ENCODE results near the gene MTA1.
A peak's percentile ranks its signal among the peaks of the same experiment; 100 is the strongest.

The MTA1 gene

GRCh38 chr14:105473033-105473676 lies 53.5 kb downstream of the MTA1 start:
- peak overlapping the region; percentile 26 for H3K9ac ChIP-seq (ENCODE audit: low read depth, low read length)
- H3K9me3 ChIP-seq (replicated peaks; ENCODE audit: low read length) = no peaks in the 10 kb centered on the region
- peaks cover 48% of the 10 kb centered on the region for H3K4me1 ChIP-seq (ENCODE audit: control insufficient read depth, insufficient read depth, low read length)
- H3K27me3 ChIP-seq (ENCODE audit: control insufficient read depth, insufficient read depth, low read length) = no peaks in the 10 kb centered on the region
- peak overlapping the region; percentile 95 for H3K4me3 ChIP-seq (ENCODE audit: low read length)
- peak overlapping the region; percentile 90 for H3K4me2 ChIP-seq (ENCODE audit: low read length)
- H3K36me3 ChIP-seq (ENCODE audit: insufficient read depth, low read length) = peaks cover 9% of the 10 kb centered on the region

- peaks cover 5% of the 10 kb centered on the region for H3K36me3 ChIP-seq (ENCODE audit: insufficient read depth, low read length)
- H3K4me1 ChIP-seq (ENCODE audit: control insufficient read depth, insufficient read depth, low read length) = peaks cover 42% of the 10 kb centered on the region
- peak overlapping the region; percentile 95 for H3K4me3 ChIP-seq (ENCODE audit: low read length)
- peak overlapping the region; percentile 80 for H3K9ac ChIP-seq (ENCODE audit: low read depth, low read length)
- H3K9me3 ChIP-seq (replicated peaks; ENCODE audit: low read length) = no peaks in the 10 kb centered on the region
- H3K4me2 ChIP-seq (ENCODE audit: low read length) = peak overlapping the region; percentile 90
- no peaks in the 10 kb centered on the region for H3K27me3 ChIP-seq (ENCODE audit: control insufficient read depth, insufficient read depth, low read length)
Measured at GRCh38 chr14:105473677-105474482, 54.3 kb downstream of the MTA1 start.

DNA sequence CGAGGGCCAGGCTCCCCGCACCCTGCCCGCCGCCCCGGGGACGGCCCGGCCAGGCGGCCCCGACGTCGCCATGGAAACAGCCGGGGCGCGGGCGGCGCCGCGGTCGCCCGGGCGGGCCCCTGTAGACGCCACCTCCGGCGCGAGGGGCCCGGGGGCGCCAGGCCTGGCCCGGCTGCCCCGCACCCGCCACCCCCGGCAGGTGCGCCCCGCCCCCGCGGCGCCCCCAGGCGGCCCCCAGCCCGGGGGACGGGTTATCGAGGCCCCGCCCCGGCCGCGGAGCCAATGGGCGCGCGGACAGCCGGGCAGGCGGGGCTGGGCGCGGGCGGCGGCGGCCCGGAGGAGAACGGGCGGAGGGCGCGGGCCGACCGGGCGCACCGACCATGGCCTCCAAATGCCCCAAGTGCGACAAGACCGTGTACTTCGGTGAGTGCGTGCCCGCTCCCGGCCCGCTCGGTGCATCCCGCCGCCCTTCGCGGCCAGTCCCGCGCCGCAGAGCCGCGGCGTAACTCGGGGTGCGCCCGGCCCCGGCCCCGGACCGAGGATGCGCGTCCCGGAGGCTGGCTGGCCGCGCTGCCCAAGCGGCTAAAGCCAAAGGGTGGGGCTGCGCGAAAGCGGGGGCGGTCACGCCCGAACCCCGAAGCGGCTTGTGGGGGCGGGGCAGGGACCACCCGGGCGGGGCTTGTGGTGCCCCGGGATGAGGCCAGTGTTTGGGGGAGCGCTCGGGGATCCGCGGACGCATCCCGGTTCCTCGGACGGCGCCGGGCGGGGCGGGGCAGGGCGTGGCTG lies 55.0 kb downstream of the MTA1 start, which contains the start of gene CRIP2:
Gene CRIP2 (plus strand): TSS at position 339 of the 786 bp plus-strand sequence. CDS start 42 bp downstream, at position 381.
- Histone ChIP-seq H3K4me2 (ENCODE audit: low read length) (peak within 1 kb of the TSS; percentile 90), H3K36me3 (ENCODE audit: insufficient read depth, low read length) (peaks cover 5% of the 10 kb centered on the region), H3K27me3 (ENCODE audit: control insufficient read depth, insufficient read depth, low read length) (no peaks in the 10 kb centered on the region), H3K4me1 (ENCODE audit: control insufficient read depth, insufficient read depth, low read length) (peaks cover 42% of the 10 kb centered on the region), H3K9ac (ENCODE audit: low read depth, low read length) (peak within 1 kb of the TSS; percentile 86), H3K9me3 (replicated peaks; ENCODE audit: low read length) (no peaks in the 10 kb centered on the region), H3K4me3 (ENCODE audit: low read length) (peak within 1 kb of the TSS; percentile 95)

DNA sequence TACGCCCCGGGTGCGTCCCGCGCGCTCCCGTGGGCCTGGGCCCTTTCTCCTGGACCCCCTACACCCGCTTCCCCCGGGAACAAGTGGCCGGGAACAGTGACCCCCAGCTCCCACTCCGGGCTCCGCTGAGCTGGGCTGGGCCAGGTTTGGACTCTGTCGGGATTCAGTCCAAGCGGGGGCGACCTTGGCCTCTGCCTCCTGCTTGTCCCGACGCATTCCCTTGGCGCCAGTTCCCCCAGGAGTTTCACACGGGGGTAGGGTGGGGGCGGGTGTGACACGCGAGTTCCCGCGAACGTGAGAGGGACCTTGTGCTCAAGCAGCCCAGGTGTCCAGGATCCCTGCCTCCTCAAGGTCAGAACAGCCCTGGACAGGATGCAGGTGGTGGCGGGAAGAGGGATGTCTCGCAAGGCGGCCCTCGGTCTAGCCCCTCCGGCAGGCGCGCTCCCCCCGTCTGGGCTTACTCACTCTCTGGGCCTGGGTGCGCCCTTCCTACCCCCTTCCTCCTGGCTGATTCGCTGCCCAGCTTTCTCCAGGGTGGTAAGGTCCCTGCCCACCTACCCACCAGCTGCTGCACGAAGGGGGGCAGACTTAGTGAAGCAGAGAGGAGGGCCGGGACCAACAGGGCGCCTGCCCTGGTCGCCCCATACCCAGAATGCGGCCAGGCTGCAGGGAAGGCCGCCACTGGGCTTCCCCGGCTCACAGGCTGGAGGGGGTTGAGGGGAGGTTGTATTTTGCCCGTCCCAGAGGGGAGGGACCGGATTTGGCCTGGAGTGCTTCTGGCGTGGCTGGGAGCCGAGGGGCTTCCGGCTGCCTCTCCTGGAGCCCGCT lies 55.9 kb downstream of the MTA1 start:
- Histone ChIP-seq H3K4me1 (ENCODE audit: control insufficient read depth, insufficient read depth, low read length) (peaks cover 45% of the 10 kb centered on the region), H3K4me3 (ENCODE audit: low read length) (peak overlapping the region; percentile 95), H3K9ac (ENCODE audit: low read depth, low read length) (peak overlapping the region; percentile 86), H3K27me3 (ENCODE audit: control insufficient read depth, insufficient read depth, low read length) (no peaks in the 10 kb centered on the region), H3K4me2 (ENCODE audit: low read length) (peak overlapping the region; percentile 90), H3K9me3 (replicated peaks; ENCODE audit: low read length) (no peaks in the 10 kb centered on the region), H3K36me3 (ENCODE audit: insufficient read depth, low read length) (peaks cover 8% of the 10 kb centered on the region)

GRCh38 chr14:105476097-105476830 lies 56.6 kb downstream of the MTA1 start:
- Histone ChIP-seq H3K27me3 (ENCODE audit: control insufficient read depth, insufficient read depth, low read length) (no peaks in the 10 kb centered on the region), H3K9ac (ENCODE audit: low read depth, low read length) (peak overlapping the region; percentile 86), H3K9me3 (replicated peaks; ENCODE audit: low read length) (no peaks in the 10 kb centered on the region), H3K4me2 (ENCODE audit: low read length) (peak overlapping the region; percentile 90), H3K4me3 (ENCODE audit: low read length) (peak overlapping the region; percentile 95), H3K36me3 (ENCODE audit: insufficient read depth, low read length) (peaks cover 8% of the 10 kb centered on the region), H3K4me1 (ENCODE audit: control insufficient read depth, insufficient read depth, low read length) (peaks cover 53% of the 10 kb centered on the region)

- peak overlapping the region; percentile 86 for H3K9ac ChIP-seq (ENCODE audit: low read depth, low read length)
- peak overlapping the region; percentile 90 for H3K4me2 ChIP-seq (ENCODE audit: low read length)
- peaks cover 58% of the 10 kb centered on the region for H3K4me1 ChIP-seq (ENCODE audit: control insufficient read depth, insufficient read depth, low read length)
- peaks cover 8% of the 10 kb centered on the region for H3K36me3 ChIP-seq (ENCODE audit: insufficient read depth, low read length)
- H3K9me3 ChIP-seq (replicated peaks; ENCODE audit: low read length) = no peaks in the 10 kb centered on the region
- H3K27me3 ChIP-seq (ENCODE audit: control insufficient read depth, insufficient read depth, low read length) = no peaks in the 10 kb centered on the region
- peak overlapping the region; percentile 95 for H3K4me3 ChIP-seq (ENCODE audit: low read length)
Measured at GRCh38 chr14:105476831-105477659, 57.4 kb downstream of the MTA1 start.

GRCh38 chr14:105477660-105478397 lies 58.2 kb downstream of the MTA1 start:
- H3K4me3 ChIP-seq (ENCODE audit: low read length) = no peak overlapping the region
- H3K27me3 ChIP-seq (ENCODE audit: control insufficient read depth, insufficient read depth, low read length) = no peaks in the 10 kb centered on the region
- H3K4me1 ChIP-seq (ENCODE audit: control insufficient read depth, insufficient read depth, low read length) = peaks cover 58% of the 10 kb centered on the region
- H3K9me3 ChIP-seq (replicated peaks; ENCODE audit: low read length) = no peaks in the 10 kb centered on the region
- peak overlapping the region; percentile 90 for H3K4me2 ChIP-seq (ENCODE audit: low read length)
- H3K36me3 ChIP-seq (ENCODE audit: insufficient read depth, low read length) = peaks cover 8% of the 10 kb centered on the region
- no peak overlapping the region for H3K9ac ChIP-seq (ENCODE audit: low read depth, low read length)

DNA sequence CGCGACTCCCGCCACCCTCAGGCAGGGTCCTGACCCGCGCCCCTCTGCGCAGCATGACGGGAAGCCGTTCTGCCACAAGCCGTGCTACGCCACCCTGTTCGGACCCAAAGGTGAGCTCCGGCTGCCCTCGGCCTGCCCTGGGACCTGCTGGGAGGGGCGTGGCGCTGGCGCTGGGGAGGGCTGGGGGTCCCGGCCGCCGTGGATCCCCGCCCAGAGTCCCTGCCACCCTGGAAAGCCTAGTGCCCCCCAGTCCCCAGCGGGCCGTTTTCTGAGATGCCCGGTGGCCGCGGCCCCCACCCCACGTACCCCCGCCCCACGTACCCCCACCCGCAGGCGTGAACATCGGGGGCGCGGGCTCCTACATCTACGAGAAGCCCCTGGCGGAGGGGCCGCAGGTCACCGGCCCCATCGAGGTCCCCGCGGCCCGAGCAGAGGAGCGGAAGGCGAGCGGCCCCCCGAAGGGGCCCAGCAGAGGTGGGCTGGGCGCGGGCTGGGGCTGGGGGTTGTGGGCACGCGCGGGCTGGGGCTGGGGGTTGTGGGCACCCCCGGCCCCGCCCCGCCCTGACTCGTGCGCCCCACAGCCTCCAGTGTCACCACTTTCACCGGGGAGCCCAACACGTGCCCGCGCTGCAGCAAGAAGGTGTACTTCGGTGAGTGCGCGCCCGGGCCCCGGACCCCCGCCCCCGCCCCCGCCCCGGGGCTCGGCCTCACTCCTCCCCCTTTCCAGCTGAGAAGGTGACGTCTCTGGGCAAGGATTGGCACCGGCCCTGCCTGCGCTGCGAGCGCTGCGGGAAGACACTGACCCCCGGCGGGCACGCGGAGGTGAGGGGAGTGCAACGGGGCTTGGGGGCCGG lies 59.0 kb downstream of the MTA1 start:
- no peaks in the 10 kb centered on the region for H3K9me3 ChIP-seq (replicated peaks; ENCODE audit: low read length)
- no peaks in the 10 kb centered on the region for H3K27me3 ChIP-seq (ENCODE audit: control insufficient read depth, insufficient read depth, low read length)
- H3K4me3 ChIP-seq (ENCODE audit: low read length) = no peak overlapping the region
- H3K36me3 ChIP-seq (ENCODE audit: insufficient read depth, low read length) = peaks cover 8% of the 10 kb centered on the region
- no peak overlapping the region for H3K9ac ChIP-seq (ENCODE audit: low read depth, low read length)
- no peak overlapping the region for H3K4me2 ChIP-seq (ENCODE audit: low read length)
- H3K4me1 ChIP-seq (ENCODE audit: control insufficient read depth, insufficient read depth, low read length) = peaks cover 55% of the 10 kb centered on the region

All from skeletal muscle satellite cell (primary cell).